K562 (cell line): ENCODE results near the gene NGDN. TPM values are rescaled to one million over a fixed set of nuclear protein-coding genes. Genes with fewer than 3 reads are reported as not detected.

Source experiments
- REST ChIP-seq, 2 experiments: fragments of 450-650 bp; formaldehyde crosslinking in 1 of 2; IDR thresholded peaks; 2 replicates each; pipeline versions ENCODE4 v1.4.0 to v1.6.1; 2014 to 2020; ENCODE audit warnings: mild to moderate bottlenecking in 2 of 2, borderline replicate concordance in 1 of 2, low read depth in 1 of 2
- SMC3 ChIP-seq: conservative IDR thresholded peaks from 2 replicates; pipeline ENCODE4 v1.6.1; 2011; ENCODE audit warnings: low read depth, low read length, improper control_type of control experiment; ENCODE audit not compliant: insufficient read depth
- STAG1 ChIP-seq: sonication (generic); formaldehyde crosslinking; IDR thresholded peaks from 2 replicates; pipeline ENCODE4 v1.5.0; 2020; ENCODE audit warnings: missing genetic modification reagents, borderline replicate concordance
- VEZF1 ChIP-seq: fragments of 200-800 bp; sonication (Bioruptor generic); IDR thresholded peaks from 2 replicates; pipeline ENCODE4 v1.6.1; 2017; ENCODE audit warnings: missing genetic modification characterization, missing compliant biosample characterization
- polyA plus RNA-seq, 8 experiments: library from polyadenylated mRNA; depleted of rRNA in 4 of 8; stranded (reverse) in 5 of 8; unstranded in 3 of 8; fragments of >200 nt; fragmentation: Nextera tagmentation in 2 of 8; fragmentation: Illumina TruSeq in 1 of 8; extraction: Ambion mirVana in 2 of 8; extraction: Trizol in 1 of 8; gene quantifications; 2 replicates each; pipeline versions ENCODE4 v1.2.1 to v1.2.3, GENCODE V29; 2011 to 2014; ENCODE audit warnings: inconsistent platforms in 1 of 8, missing spikeins in 1 of 8
- total RNA-seq, 7 experiments: library from RNA; depleted of rRNA in 6 of 7; stranded (reverse); fragments of >200 nt in 6 of 7; fragmentation: Illumina TruSeq in 2 of 7; extraction: Trizol in 2 of 7; gene quantifications; 2 replicates each; pipeline versions ENCODE4 v1.2.1 to v1.2.3, GENCODE V29; 2011 to 2021; ENCODE audit warnings: low replicate concordance in 1 of 7
- TF ChIP-seq, protein P1 (sequence below): fragments of 450-650 bp; IDR thresholded peaks from 2 replicates; pipeline ENCODE4 v1.6.1; 2016; ENCODE audit warnings: low read depth

NGDN gene
- total and polyA plus RNA-seq, 9 of the 15 experiments (the other 6 are each of a cell fraction or from before 2014, with no cell fraction given) = 42.9 to 195 (median 74.9) TPM

- TF ChIP-seq, protein P1, sequence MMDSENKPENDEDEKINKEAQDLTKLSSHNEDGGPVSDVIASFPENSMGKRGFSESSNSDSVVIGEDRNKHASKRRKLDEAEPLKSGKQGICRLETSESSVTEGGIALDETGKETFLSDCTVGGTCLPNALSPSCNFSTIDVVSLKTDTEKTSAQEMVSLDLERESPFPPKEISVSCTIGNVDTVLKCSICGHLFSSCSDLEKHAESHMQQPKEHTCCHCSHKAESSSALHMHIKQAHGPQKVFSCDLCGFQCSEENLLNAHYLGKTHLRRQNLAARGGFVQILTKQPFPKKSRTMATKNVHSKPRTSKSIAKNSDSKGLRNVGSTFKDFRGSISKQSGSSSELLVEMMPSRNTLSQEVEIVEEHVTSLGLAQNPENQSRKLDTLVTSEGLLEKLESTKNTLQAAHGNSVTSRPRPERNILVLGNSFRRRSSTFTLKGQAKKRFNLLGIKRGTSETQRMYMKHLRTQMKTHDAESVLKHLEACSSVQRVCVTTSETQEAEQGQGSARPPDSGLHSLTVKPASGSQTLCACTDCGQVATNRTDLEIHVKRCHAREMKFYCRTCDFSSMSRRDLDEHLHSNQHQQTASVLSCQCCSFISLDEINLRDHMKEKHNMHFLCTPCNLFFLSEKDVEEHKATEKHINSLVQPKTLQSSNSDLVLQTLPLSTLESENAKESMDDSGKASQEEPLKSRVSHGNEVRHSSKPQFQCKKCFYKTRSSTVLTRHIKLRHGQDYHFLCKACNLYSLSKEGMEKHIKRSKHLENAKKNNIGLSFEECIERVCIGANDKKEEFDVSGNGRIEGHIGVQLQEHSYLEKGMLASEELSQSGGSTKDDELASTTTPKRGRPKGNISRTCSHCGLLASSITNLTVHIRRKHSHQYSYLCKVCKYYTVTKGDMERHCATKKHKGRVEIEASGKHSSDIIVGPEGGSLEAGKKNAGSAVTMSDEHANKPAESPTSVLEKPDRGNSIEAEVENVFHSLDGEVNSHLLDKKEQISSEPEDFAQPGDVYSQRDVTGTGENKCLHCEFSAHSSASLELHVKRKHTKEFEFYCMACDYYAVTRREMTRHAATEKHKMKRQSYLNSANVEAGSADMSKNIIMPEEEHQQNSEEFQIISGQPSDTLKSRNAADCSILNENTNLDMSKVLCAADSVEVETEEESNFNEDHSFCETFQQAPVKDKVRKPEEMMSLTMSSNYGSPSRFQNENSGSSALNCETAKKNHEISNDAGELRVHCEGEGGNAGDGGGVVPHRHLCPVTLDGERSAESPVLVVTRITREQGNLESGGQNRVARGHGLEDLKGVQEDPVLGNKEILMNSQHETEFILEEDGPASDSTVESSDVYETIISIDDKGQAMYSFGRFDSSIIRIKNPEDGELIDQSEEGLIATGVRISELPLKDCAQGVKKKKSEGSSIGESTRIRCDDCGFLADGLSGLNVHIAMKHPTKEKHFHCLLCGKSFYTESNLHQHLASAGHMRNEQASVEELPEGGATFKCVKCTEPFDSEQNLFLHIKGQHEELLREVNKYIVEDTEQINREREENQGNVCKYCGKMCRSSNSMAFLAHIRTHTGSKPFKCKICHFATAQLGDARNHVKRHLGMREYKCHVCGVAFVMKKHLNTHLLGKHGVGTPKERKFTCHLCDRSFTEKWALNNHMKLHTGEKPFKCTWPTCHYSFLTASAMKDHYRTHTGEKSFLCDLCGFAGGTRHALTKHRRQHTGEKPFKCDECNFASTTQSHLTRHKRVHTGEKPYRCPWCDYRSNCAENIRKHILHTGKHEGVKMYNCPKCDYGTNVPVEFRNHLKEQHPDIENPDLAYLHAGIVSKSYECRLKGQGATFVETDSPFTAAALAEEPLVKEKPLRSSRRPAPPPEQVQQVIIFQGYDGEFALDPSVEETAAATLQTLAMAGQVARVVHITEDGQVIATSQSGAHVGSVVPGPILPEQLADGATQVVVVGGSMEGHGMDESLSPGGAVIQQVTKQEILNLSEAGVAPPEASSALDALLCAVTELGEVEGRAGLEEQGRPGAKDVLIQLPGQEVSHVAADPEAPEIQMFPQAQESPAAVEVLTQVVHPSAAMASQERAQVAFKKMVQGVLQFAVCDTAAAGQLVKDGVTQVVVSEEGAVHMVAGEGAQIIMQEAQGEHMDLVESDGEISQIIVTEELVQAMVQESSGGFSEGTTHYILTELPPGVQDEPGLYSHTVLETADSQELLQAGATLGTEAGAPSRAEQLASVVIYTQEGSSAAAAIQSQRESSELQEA = no peak
- peak; percentile 42; the same call in 1 of the 2 replicates for TF ChIP-seq VEZF1
- TF ChIP-seq SMC3 = 0 out of 2 replicates have a peak, but pooled peaks have one; percentile 17
- TF ChIP-seq STAG1 = no peak
- peak; percentile 30; the same call in 1 of the 2 replicates for TF ChIP-seq REST (IDR thresholded peaks at IDR 0.05; ENCODE audit: borderline replicate concordance)
- no peak for TF ChIP-seq REST (CRISPR knock-in tag; IDR thresholded peaks at IDR 0.05; ENCODE audit: low read depth)
Observed at GRCh38 chr14:23483236-23483854, 13.8 kb downstream of the NGDN start (continued).
